Nephron (organoid): ENCODE measurements around the gene ATCAY.

Source experiments
- H3K27ac Mint-ChIP-seq, 3 experiments: 2 replicates each; pipeline ENCODE4 v1.8.0; 2020; ENCODE audit warnings: mixed read lengths in 3 of 3, mild to moderate bottlenecking in 2 of 3, moderate library complexity in 1 of 3
- H3K27me3 Mint-ChIP-seq: 2 replicates; pipeline ENCODE4 v1.8.0; 2021; ENCODE audit warnings: low read depth, mild to moderate bottlenecking, moderate library complexity, mixed read lengths
- H3K36me3 Mint-ChIP-seq: 2 replicates; pipeline ENCODE4 v1.8.0; 2020; ENCODE audit warnings: low read depth, mixed read lengths
- H3K4me1 Mint-ChIP-seq: 2 replicates; pipeline ENCODE4 v1.8.0; 2020; ENCODE audit warnings: mixed read lengths
- H3K4me3 Mint-ChIP-seq, 3 experiments: 2 replicates each; pipeline ENCODE4 v1.8.0; 2020; ENCODE audit warnings: mild to moderate bottlenecking in 3 of 3, mixed read lengths in 3 of 3, moderate library complexity in 2 of 3
- H3K9me3 Mint-ChIP-seq: 2 replicates; pipeline ENCODE4 v1.8.0; 2020; ENCODE audit warnings: mixed read lengths
- CTCF ChIP-seq, 3 experiments: fragments of 200-600 bp; sonication (generic); IDR thresholded peaks; one replicate each; pipeline ENCODE4 v1.5.0; 2021; ENCODE audit warnings: antibody characterized with exemption in 3 of 3; ENCODE audit not compliant: unreplicated experiment in 3 of 3

ATCAY gene

GRCh38 chr19:3840804-3841203 is 39.7 kb upstream of the ATCAY start:
- Mint-ChIP-seq H3K4me1 (no peaks in the 10 kb centered on the region), H3K27me3 (peaks cover 16% of the 10 kb centered on the region), H3K4me3 (no peak overlapping the region), H3K9me3 (no peaks in the 10 kb centered on the region), H3K27ac (no peak overlapping the region), H3K36me3 (no peaks in the 10 kb centered on the region)
- no peak for TF ChIP-seq CTCF (IDR thresholded peaks at IDR 0.05; ENCODE audit: unreplicated experiment in 3 of 3)

- Mint-ChIP-seq H3K4me3 (no peak overlapping the region), H3K36me3 (no peaks in the 10 kb centered on the region), H3K27ac (no peak overlapping the region), H3K27me3 (peaks cover 10% of the 10 kb centered on the region), H3K4me1 (no peaks in the 10 kb centered on the region), H3K9me3 (no peaks in the 10 kb centered on the region)
- TF ChIP-seq CTCF (IDR thresholded peaks at IDR 0.05; ENCODE audit: unreplicated experiment in 3 of 3), result no peak
Observed at GRCh38 chr19:3842948-3843347, 37.5 kb upstream of the ATCAY start.

GRCh38 chr19:3844596-3844995 is 35.9 kb upstream of the ATCAY start:
- peaks cover 4% of the 10 kb centered on the region for H3K27me3 Mint-ChIP-seq
- no peaks in the 10 kb centered on the region for H3K4me1 Mint-ChIP-seq
- H3K9me3 Mint-ChIP-seq, result no peaks in the 10 kb centered on the region
- no peak for TF ChIP-seq CTCF (IDR thresholded peaks at IDR 0.05; ENCODE audit: unreplicated experiment in 3 of 3)
- H3K27ac Mint-ChIP-seq, result no peak overlapping the region
- H3K36me3 Mint-ChIP-seq, result no peaks in the 10 kb centered on the region
- H3K4me3 Mint-ChIP-seq, result no peak overlapping the region

- no peaks in the 10 kb centered on the region for H3K4me1 Mint-ChIP-seq
- no peaks in the 10 kb centered on the region for H3K27me3 Mint-ChIP-seq
- H3K9me3 Mint-ChIP-seq, result peaks cover 10% of the 10 kb centered on the region
- H3K36me3 Mint-ChIP-seq, result peaks cover 12% of the 10 kb centered on the region
- no peak overlapping the region for H3K4me3 Mint-ChIP-seq
- H3K27ac Mint-ChIP-seq, result no peak overlapping the region
- peak in 2 of 3 experiments; percentile 31 to 42 for TF ChIP-seq CTCF (IDR thresholded peaks at IDR 0.05; ENCODE audit: unreplicated experiment in 3 of 3)
Observed at GRCh38 chr19:3849092-3849491, 31.4 kb upstream of the ATCAY start.

- Mint-ChIP-seq H3K27me3 (no peaks in the 10 kb centered on the region), H3K36me3 (peaks cover 12% of the 10 kb centered on the region), H3K9me3 (peaks cover 10% of the 10 kb centered on the region), H3K4me1 (no peaks in the 10 kb centered on the region), H3K27ac (no peak overlapping the region), H3K4me3 (no peak overlapping the region)
- no peak for TF ChIP-seq CTCF (IDR thresholded peaks at IDR 0.05; ENCODE audit: unreplicated experiment in 3 of 3)
Observed at GRCh38 chr19:3849787-3850186, 30.7 kb upstream of the ATCAY start.

GRCh38 chr19:3850320-3850972 is 30.0 kb upstream of the ATCAY start:
- Mint-ChIP-seq H3K27ac (no peak overlapping the region), H3K36me3 (peaks cover 12% of the 10 kb centered on the region), H3K4me1 (no peaks in the 10 kb centered on the region), H3K9me3 (peaks cover 10% of the 10 kb centered on the region), H3K27me3 (no peaks in the 10 kb centered on the region), H3K4me3 (no peak overlapping the region)
- TF ChIP-seq CTCF (IDR thresholded peaks at IDR 0.05; ENCODE audit: unreplicated experiment in 3 of 3), result no peak
